Hindlimb muscle (tissue), 1 donor: Measurements from ENCODE around the gene SGSM1. TPM values are rescaled to one million over a fixed set of nuclear protein-coding genes. Genes with fewer than 3 reads are reported as not detected.
"Not testable (repeated sequence)": the region's sequence is repeated elsewhere in the genome, so short reads cannot be mapped to it uniquely, and the experiment has no call there.

Experiments used
- DNase-seq: peaks from one replicate; pipeline ENCODE4 v3.0.0-alpha.2; 2013
- polyA plus RNA-seq: library from polyadenylated mRNA; unstranded; fragments of 120-200 nt; gene quantifications from one replicate; pipeline ENCODE4 v1.2.1, GENCODE V29; 2013; ENCODE audit not compliant: insufficient read length

SGSM1 gene
- polyA plus RNA-seq, 1 donor = 0.19 TPM

- no peak for DNase-seq
These were observed 99.9 kb downstream of the SGSM1 start for GRCh38 chr22:24905909-24906308.

- not testable (repeated sequence) for DNase-seq
These were observed 101.1 kb downstream of the SGSM1 start for GRCh38 chr22:24907101-24907500.

GRCh38 chr22:24920029-24920428, 114.0 kb downstream of the SGSM1 start:
- DNase-seq = no peak

GRCh38 chr22:24925586-24926427, 119.8 kb downstream of the SGSM1 start:
- DNase-seq = no peak

- no peak for DNase-seq
These were observed 120.4 kb downstream of the SGSM1 start for GRCh38 chr22:24926428-24926725.

- no peak for DNase-seq
These were observed 121.0 kb downstream of the SGSM1 start for GRCh38 chr22:24926849-24927579.

- no peak for DNase-seq
These were observed 122.3 kb downstream of the SGSM1 start for GRCh38 chr22:24928322-24928721.

- no peak for DNase-seq
These were observed 124.7 kb downstream of the SGSM1 start for GRCh38 chr22:24930678-24931077.

- DNase-seq = no peak
These were observed 129.9 kb downstream of the SGSM1 start for GRCh38 chr22:24935771-24936483.

- no peak for DNase-seq
These were observed 131.1 kb downstream of the SGSM1 start for GRCh38 chr22:24937114-24937513.

- DNase-seq = peak; percentile 16
These were observed 132.8 kb downstream of the SGSM1 start for GRCh38 chr22:24938741-24939341.

GRCh38 chr22:24942301-24942700, 136.3 kb downstream of the SGSM1 start:
- no peak for DNase-seq

GRCh38 chr22:24944217-24944937, 138.4 kb downstream of the SGSM1 start:
- no peak for DNase-seq

- no peak for DNase-seq
These were observed 139.4 kb downstream of the SGSM1 start for GRCh38 chr22:24945430-24945829.

GRCh38 chr22:24947383-24947782, 141.4 kb downstream of the SGSM1 start:
- DNase-seq = no peak

- no peak for DNase-seq
These were observed 141.9 kb downstream of the SGSM1 start for GRCh38 chr22:24947881-24948280.

GRCh38 chr22:24948356-24949202, 142.6 kb downstream of the SGSM1 start:
- no peak for DNase-seq

GRCh38 chr22:24950272-24950902, 144.4 kb downstream of the SGSM1 start:
- no peak for DNase-seq

GRCh38 chr22:24951942-24952836, 146.2 kb downstream of the SGSM1 start, which contains the start of gene KIAA1671:
KIAA1671 (plus strand) TSS chr22:24952716; CDS start chr22:25028000, 75,284 bp downstream.
- DNase-seq = peak; percentile 83
